DND-41 (cell line): ENCODE measurements around the gene FRS2.

Experiments used
- ATAC-seq: fragments of 200-7000 bp; cut with Tn5 transposase; 3 replicates; pipeline ENCODE4 v1.9.1; 2021; ENCODE audit warnings: low read depth; ENCODE audit not compliant: insufficient read depth
- DNase-seq: peaks from one replicate; pipeline ENCODE4 v3.0.0-alpha.2; 2020
- H2AFZ ChIP-seq: 2 replicates; pipeline ENCODE4 v1.6.0; 2012; ENCODE audit warnings: low read depth, low read length
- H3K27ac ChIP-seq: 2 replicates; pipeline ENCODE4 v1.5.1; 2012; ENCODE audit warnings: low read length, inconsistent platforms
- H3K27me3 ChIP-seq: fragments of 200-600 bp; sonication (generic); 2 replicates; pipeline ENCODE4 v1.6.0; 2012; ENCODE audit warnings: low read length, mild to moderate bottlenecking, inconsistent platforms; ENCODE audit not compliant: insufficient read depth, poor library complexity
- H3K36me3 ChIP-seq: 2 replicates; pipeline ENCODE4 v1.5.1; 2012; ENCODE audit warnings: low read length, inconsistent platforms; ENCODE audit not compliant: insufficient read depth
- H3K4me1 ChIP-seq: 2 replicates; pipeline ENCODE4 v1.5.1; 2012; ENCODE audit warnings: mild to moderate bottlenecking, low read length; ENCODE audit not compliant: insufficient read depth
- H3K4me2 ChIP-seq: 2 replicates; pipeline ENCODE4 v1.6.0; 2012; ENCODE audit warnings: mild to moderate bottlenecking, moderate library complexity, low read length, inconsistent platforms; ENCODE audit not compliant: insufficient read depth
- H3K4me3 ChIP-seq, 2 experiments: fragments of 200-600 bp in 1 of 2; shearing (Covaris generic) in 1 of 2; 2 replicates each; pipeline ENCODE4 v1.5.1; 2012 to 2016; ENCODE audit warnings: inconsistent platforms in 2 of 2, low read length in 2 of 2, mild to moderate bottlenecking in 2 of 2, low read depth in 1 of 2, moderate library complexity in 1 of 2
- H3K79me2 ChIP-seq: 2 replicates; pipeline ENCODE4 v1.6.0; 2012; ENCODE audit warnings: low read length, inconsistent platforms; ENCODE audit not compliant: insufficient read depth
- H3K9ac ChIP-seq: 2 replicates; pipeline ENCODE4 v1.6.0; 2012; ENCODE audit warnings: low read depth, mild to moderate bottlenecking, inconsistent platforms, low read length, moderate library complexity
- H3K9me3 ChIP-seq: 2 replicates; pipeline ENCODE4 v1.5.1; 2012; ENCODE audit warnings: low read length, moderate library complexity, mild to moderate bottlenecking, inconsistent platforms; ENCODE audit not compliant: insufficient read depth, severe bottlenecking
- H4K20me1 ChIP-seq: 2 replicates; pipeline ENCODE4 v1.6.0; 2012; ENCODE audit warnings: low read length; ENCODE audit not compliant: insufficient read depth
- CTCF ChIP-seq: IDR thresholded peaks from 2 replicates; pipeline ENCODE4 v1.5.1; 2012; ENCODE audit warnings: borderline replicate concordance, low read length, moderate library complexity, mild to moderate bottlenecking; ENCODE audit not compliant: poor library complexity, severe bottlenecking; ENCODE audit errors: extremely low read depth
- EZH2 ChIP-seq: IDR thresholded peaks from 3 replicates; pipeline ENCODE4 v1.6.1; 2012; ENCODE audit warnings: borderline replicate concordance, low read depth, mild to moderate bottlenecking, moderate library complexity, low read length, inconsistent platforms; ENCODE audit not compliant: severe bottlenecking

FRS2 gene

GRCh38 chr12:69500631-69501030 is 30.4 kb downstream of the FRS2 start:
- Histone ChIP-seq H3K9me3 (no peaks in the 10 kb centered on the region), H3K36me3 (no peaks in the 10 kb centered on the region), H3K4me3 (no peak overlapping the region), H3K4me1 (peaks cover 16% of the 10 kb centered on the region), H3K9ac (no peak overlapping the region), H3K27ac (no peak overlapping the region), H3K27me3 (no peaks in the 10 kb centered on the region), H2AFZ (no peak overlapping the region), H3K4me2 (no peak overlapping the region), H4K20me1 (peaks cover 23% of the 10 kb centered on the region; the same call in 1 of the 2 replicates), H3K79me2 (peaks cover 97% of the 10 kb centered on the region)
- TF ChIP-seq CTCF = no peak
- no peak for TF ChIP-seq EZH2
- DNase-seq (no peak), ATAC-seq (no peak)

DNA sequence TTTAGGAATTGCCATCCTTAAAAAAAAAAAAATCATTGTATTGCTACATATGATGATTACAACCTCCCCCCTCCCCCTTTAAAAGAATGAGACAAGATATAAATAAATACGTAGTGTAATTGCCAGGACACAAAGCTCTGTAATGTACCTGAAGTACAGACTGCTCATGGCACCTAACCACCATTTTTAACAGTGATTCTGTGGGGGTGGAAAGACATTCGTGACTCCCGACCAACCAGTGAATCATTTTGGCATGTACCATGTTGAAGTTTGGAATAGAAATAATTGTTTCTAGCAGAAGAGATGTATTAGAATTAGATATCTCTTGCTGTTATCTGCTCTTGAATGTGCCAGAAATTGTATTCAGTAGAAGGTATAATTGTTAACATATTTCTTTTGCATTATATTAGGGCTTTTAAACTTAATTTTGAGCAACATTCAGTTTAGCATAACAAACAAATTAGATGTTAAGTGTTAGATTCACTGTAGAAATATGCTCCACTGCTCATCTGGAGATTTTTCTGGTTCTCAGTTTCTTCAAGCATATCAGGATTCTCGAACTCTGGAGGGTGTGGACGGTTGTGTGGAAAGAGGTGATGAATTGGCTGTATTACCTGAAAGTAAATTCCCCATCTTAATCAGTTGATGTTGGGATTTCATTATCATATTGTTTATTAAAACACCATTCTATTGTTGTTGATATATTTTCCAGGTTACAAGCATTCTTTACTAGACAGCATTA is 31.1 kb downstream of the FRS2 start:
- Histone ChIP-seq H3K9me3 (no peaks in the 10 kb centered on the region), H2AFZ (no peak overlapping the region), H3K27ac (no peak overlapping the region), H3K27me3 (no peaks in the 10 kb centered on the region), H3K4me2 (no peak overlapping the region), H4K20me1 (peaks cover 24% of the 10 kb centered on the region; the same call in 1 of the 2 replicates), H3K9ac (no peak overlapping the region), H3K4me3 (no peak overlapping the region), H3K36me3 (no peaks in the 10 kb centered on the region), H3K4me1 (peaks cover 15% of the 10 kb centered on the region), H3K79me2 (peaks cover 98% of the 10 kb centered on the region)
- no peak for ATAC-seq
- DNase-seq = no peak
- TF ChIP-seq CTCF (no peak), EZH2 (no peak)

DNA sequence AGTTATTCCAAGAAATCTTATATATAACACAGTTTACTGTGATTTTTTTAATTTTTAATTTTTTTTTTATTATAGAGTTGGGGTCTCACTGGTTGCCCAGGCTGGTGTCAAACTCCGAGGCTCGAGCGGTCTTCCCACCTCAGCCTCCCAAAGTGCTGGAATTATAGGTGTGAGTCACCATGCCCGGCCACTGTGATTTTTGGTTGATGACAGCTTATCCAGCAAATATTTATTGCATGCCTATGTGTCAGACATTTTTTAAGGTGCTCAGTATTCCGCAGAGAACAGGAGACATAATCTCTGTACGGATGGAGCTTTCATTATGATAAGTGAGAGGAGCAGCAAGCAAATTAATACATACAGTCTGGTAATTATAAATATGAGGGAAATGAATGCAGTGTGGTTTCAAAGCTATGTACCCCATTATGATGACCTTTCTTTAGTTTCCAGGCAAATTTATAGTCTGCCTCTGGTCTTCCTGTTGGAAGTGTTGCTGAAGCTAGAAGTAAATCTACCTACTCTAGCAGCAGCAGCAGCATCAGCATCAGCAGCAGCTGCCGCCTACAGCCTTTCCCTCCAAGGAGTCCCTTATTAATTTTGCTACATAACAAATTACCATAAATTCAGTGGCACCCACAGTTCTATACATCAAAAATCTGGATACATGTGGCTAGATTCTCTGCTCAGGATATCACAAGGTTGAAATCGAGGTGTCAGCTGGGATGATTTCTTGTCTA is 32.3 kb downstream of the FRS2 start:
- Histone ChIP-seq H3K4me3 (no peak overlapping the region), H4K20me1 (peaks cover 24% of the 10 kb centered on the region; the same call in 1 of the 2 replicates), H3K9me3 (no peaks in the 10 kb centered on the region), H3K4me2 (no peak overlapping the region), H3K9ac (no peak overlapping the region), H3K79me2 (peaks cover 98% of the 10 kb centered on the region), H3K27me3 (no peaks in the 10 kb centered on the region), H3K27ac (no peak overlapping the region), H3K36me3 (no peaks in the 10 kb centered on the region), H3K4me1 (peaks cover 4% of the 10 kb centered on the region), H2AFZ (no peak overlapping the region)
- ATAC-seq (no peak), DNase-seq (no peak)
- no peak for TF ChIP-seq EZH2

GRCh38 chr12:69508091-69508490 is 37.9 kb downstream of the FRS2 start:
- DNase-seq (no peak), ATAC-seq (no peak)
- Histone ChIP-seq H3K9ac (no peak overlapping the region), H3K36me3 (no peaks in the 10 kb centered on the region), H3K4me3 (no peak overlapping the region), H3K4me1 (no peaks in the 10 kb centered on the region), H3K79me2 (peaks cover 89% of the 10 kb centered on the region), H3K27ac (no peak overlapping the region), H4K20me1 (peaks cover 28% of the 10 kb centered on the region; the same call in 1 of the 2 replicates), H3K9me3 (no peaks in the 10 kb centered on the region), H2AFZ (no peak overlapping the region), H3K27me3 (no peaks in the 10 kb centered on the region), H3K4me2 (no peak overlapping the region)
- TF ChIP-seq EZH2 (no peak), CTCF (no peak)
